Loucy (cell line): ENCODE measurements around the gene UQCR11.

ENCODE experiments used
- EZH2phosphoT487 ChIP-seq: fragments of 200-600 bp; IDR thresholded peaks from 2 replicates; pipeline ENCODE4 v1.6.1; 2018; ENCODE audit warnings: antibody characterized with exemption, mild to moderate bottlenecking, moderate library complexity, borderline replicate concordance
- TF ChIP-seq, protein P1 (sequence below): fragments of 200-600 bp; sonication (generic); conservative IDR thresholded peaks from 2 replicates; pipeline ENCODE4 v1.5.1; 2014; ENCODE audit warnings: mild to moderate bottlenecking, antibody characterized with exemption, low read length

DNA sequence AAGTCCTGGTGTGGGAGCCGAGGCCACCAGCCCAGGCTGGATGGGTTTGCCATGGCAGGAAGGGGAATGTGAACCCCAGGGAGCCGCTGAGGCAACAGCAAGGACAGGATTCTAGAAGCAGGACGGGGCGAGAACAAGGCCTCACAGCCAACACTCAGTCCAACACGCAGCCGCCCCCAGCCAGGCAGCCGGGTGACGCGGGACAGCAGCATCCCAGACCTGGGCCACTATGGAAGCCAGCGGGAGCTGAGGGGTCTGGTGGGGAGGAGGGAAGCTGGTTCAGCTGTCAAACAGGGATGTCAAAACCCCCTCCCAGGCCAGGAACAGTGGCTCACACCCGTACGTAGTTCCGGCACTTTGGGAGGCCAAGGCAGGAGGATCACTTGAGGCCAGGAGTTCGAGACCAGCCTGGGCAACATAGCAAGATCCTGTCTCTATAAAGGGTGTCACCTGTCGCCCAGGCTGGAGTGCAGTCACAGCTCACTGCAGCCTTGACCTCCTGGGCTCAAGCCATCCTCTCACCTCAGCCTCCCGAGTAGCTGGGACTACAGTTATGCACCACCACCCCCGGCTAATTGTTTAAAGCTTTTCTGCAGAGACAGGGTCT is 43.9 kb downstream of the UQCR11 start:
- TF ChIP-seq, protein P1, sequence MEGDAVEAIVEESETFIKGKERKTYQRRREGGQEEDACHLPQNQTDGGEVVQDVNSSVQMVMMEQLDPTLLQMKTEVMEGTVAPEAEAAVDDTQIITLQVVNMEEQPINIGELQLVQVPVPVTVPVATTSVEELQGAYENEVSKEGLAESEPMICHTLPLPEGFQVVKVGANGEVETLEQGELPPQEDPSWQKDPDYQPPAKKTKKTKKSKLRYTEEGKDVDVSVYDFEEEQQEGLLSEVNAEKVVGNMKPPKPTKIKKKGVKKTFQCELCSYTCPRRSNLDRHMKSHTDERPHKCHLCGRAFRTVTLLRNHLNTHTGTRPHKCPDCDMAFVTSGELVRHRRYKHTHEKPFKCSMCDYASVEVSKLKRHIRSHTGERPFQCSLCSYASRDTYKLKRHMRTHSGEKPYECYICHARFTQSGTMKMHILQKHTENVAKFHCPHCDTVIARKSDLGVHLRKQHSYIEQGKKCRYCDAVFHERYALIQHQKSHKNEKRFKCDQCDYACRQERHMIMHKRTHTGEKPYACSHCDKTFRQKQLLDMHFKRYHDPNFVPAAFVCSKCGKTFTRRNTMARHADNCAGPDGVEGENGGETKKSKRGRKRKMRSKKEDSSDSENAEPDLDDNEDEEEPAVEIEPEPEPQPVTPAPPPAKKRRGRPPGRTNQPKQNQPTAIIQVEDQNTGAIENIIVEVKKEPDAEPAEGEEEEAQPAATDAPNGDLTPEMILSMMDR: no peak
- no peak for TF ChIP-seq EZH2phosphoT487
